ENCODE data around the gene TNFRSF25.
"Not testable (repeated sequence)": the region's sequence is repeated elsewhere in the genome, so short reads cannot be mapped to it uniquely, and the experiment has no call there.

TNFRSF25 gene

DNA sequence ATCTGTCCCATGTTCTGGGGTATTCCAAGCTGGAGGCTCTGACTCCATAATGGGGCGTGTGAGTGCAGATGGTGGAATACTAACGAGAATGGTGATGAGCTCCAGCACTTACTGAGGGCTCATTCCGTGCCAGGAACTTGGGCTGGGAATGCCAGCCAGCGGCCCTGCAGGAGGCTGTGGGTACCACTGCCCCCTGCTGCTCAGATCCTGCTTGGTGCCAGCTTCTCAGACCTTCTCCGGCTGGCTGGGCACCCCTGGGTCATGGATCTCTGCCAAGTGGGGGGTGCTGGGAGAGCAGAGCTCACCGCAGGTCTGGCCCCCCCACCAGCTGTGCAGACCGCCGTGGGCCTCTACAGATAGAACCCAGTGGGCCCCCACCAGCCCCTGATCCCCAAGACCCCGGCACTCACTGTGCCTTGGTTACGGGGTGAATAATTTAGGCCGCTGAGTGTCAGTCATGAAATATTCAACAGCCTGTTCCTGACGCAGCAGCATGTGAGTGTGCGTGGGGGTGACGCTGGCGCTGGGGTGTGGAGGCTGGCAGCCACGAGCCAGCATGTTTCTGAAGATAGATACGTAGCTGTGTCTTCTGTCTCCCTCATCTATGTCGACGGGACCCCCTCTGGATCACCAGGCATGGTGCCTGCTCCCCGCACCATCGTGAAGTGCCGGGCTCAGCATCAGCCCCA, 28.8 kb downstream of the TNFRSF25 start:
- in situ Hi-C loops (cut with HindIII; ENCODE audit: low sequenced_read_pairs): not testable (repeated sequence)

DNA sequence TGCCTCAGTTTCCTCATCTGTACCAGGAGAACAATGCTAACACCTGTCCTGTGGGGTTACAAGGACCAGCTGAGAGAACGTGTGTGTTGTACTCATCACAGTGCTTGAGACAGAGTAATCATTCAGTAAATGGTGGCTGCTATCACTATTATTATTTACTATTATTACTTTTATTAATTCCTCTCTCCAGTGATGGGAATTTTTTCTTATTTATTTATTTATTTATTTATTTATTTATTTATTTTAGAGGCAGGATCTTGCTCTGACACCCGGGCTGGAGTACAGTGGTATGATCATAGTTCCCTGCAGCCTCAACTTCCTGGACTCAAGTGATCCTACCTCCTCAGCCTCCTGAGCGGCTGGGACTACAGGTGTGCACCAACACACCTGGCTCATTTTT, 29.7 kb downstream of the TNFRSF25 start:
- in situ Hi-C loops (cut with HindIII; ENCODE audit: low sequenced_read_pairs): not testable (repeated sequence)

DNA sequence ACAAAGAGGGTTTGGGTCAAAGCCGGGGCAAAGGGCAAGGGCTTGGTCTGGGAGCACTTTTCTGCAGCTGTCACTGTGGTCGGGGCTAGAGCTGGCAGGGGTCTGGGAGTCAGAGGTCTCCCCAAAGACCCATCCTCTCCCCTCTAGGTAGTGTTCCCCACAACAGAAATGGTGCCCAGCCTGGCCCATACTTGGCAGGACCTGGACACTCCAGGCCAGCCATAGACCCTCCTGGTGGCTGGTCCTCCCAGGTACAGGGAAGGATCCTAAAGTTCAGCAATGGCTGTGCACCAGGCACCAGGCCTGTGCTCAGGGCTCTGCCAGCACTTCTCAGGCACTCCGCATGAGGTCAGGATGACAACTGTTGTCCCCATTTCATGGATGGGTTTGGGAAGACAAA, 30.4 kb downstream of the TNFRSF25 start:
- in situ Hi-C loops (cut with HindIII; ENCODE audit: low sequenced_read_pairs): no loop called here

DNA sequence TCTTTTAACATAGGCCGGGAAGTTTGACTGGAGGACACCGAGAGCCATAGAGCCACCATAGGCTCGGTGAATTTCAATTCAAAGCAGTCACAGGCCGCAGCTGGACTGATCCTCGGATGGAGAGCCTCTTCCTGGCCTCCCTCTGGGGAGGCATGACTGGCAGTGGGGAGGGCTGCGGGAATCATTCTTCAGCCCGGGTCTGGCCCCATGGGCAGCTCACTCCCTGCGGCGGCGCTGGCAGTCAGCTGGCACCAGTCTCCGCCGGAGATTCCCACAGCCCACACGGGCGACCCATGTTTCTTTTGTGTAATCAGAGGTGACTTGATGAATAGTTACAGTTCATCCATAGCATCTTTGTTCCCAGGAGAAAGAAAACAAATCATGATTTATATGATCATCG, 30.8 kb downstream of the TNFRSF25 start:
- in situ Hi-C loops (cut with HindIII; ENCODE audit: low sequenced_read_pairs): no loop called here

DNA sequence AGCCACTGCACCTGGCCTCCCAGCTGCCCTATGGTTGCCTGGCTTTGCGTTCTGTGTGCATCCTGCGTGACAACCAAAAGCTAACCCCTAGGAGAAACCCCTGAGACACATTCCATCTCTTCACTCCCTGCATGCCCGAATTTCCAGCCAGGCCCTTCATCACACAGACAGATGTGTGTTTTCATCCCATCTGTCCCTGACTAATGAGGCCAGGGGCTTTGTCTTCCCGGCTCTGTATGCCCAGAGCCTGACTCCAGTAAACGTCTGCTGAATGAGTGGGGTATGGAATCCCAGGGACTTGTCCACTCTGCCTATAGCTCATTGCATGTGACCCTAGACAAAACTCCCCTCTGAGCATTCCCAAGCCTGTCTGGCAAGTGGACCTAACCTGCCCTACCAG, 31.8 kb downstream of the TNFRSF25 start:
- in situ Hi-C loops (cut with HindIII; ENCODE audit: low sequenced_read_pairs): no loop called here

DNA sequence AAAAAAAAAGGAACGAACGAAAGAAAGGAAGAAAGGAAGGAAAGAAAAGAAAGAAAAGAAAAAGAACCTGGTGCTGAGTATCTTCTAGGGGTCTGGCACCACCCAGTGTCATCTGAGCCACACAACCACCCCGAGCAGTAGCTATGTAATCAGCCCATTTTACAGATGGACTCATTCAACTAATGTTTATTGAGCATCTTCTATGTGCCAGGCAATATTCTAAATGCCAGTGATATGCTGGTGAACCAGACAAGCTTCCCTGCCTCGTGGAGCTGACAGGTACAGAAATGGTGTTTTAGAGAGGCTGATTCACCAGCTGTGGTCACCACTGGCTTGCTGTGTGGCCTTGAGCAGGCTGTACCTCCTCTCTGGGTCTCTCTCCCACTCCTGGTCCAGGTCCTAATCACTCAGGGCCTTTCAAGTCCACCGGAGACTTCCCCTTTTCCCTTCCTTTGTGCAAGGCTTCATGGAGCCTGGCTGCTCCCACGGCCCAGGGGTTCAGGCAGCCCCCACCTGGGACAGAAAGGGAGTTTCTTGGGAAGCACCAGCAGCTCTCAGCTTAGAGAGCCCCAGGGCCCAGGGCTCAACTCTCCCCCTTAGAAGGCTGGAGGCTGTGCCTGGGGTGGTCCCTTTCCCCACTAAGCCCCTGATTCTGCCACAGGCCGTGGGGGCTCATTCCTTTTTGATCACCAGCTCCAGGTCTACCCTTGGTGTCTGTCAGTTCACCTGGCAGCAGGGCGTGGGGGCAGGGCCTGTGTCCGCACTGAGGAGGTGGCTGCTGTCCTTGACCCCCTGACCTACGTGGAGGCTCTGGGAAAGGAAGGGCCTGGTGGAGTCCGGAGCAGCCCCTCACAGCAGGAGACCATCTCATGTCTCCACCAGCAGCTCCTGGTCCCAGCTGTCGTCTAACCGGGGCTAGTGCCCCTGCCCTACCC, 34.1 kb downstream of the TNFRSF25 start:
- in situ Hi-C loops (cut with HindIII; ENCODE audit: low sequenced_read_pairs): not testable (repeated sequence)

DNA sequence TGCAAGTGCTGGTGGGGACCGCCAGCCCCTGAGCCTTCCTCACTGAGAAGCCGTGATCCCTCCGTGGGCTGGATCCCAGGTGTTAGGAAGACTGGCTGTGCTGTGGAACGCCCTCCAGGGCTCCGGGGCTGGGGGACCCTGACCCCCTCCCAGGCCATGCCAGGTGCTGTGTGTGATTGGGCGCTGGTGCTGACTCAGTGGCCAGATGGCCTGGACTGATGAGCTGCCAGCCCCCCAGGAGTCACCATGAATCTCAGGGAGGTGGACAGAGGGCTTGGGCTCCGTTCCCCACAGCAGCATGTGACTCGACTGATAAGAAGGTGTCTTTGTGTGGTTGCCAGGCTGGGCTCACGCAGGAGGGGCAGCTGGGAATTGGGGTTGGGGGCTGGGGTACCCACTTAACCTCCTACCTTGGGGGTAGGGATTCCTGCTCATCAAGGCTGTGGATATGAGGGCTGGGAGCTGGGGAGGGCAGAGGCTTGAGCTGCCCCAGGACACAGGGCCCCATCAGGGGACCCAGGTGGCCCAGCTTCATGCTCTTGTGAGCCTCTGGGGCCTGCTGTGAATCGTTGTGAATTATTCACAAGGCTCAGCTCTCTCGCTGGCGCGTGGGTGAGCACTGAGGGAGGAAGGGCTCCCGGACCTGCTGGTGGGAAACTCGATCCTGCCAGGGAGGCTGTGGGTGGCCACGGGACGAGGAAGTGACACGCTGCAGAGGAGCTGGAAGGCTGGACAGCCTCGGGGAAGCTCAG, 36.1 kb downstream of the TNFRSF25 start:
- in situ Hi-C loops (cut with HindIII; ENCODE audit: low sequenced_read_pairs): not testable (repeated sequence)

DNA sequence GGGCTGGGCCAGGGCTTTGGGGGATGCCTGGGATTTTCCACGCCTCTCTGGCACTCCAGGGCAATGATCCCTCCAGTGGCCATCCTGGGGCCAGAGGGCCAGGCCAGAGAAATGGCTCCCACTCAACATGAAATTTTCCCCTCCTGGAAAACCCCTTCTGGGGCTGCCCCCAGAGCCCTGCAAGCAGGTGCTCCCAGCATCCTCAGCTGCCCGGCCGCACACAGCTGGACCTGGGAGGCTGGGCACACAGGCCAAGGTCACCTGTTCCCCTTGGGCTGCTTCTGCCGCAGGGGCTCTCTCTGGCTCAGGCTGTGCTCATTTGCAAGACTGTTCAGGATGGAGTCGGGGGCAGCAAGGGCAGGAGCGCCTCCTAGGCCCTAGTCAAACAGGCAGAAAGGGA, 37.5 kb downstream of the TNFRSF25 start:
- in situ Hi-C loops (cut with HindIII; ENCODE audit: low sequenced_read_pairs): not testable (repeated sequence)

DNA sequence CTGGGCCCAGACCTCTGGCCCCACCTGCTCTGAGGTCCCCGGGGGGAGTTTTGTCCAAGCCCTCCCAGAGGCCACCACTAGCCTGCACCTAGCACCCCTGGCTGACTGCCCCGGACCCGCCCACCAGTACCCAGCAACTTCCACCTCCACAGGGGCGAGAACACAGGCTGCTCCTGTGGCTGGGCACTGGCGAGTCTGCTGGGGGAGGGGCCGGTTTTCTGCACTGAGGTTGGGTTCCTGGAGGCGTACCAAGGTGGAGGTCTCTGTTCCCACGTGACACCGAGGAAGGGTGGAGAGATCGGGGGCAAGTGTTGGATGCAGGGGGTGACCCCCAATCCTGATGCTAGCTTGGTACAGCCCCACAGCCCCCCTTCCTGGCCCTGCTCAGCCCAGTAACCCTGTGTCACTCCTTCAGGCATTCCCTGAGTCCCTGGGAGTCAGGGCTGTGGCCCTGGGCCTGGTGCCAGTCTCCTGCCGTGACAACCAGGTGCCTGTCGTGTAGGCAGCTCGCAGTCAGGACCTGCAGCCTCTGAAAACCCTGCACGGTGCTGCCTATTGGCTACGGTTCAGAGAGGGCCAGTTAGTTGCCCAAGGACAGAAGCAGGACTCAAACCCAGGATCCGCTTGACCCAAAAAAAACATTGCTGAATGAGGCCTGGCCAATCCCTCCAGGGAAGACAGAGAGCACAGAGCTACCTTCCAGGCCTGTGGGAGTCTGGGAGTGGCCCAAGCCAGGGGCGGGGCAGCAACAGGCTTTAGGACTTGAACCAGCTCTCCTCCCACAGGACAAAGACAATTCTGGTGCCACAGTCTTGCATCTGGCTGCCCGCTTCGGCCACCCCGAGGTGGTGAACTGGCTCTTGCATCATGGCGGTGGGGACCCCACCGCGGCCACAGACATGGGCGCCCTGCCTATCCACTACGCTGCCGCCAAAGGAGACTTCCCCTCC, 38.3 kb downstream of the TNFRSF25 start:
- in situ Hi-C loops (cut with HindIII; ENCODE audit: low sequenced_read_pairs): no loop called here

DNA sequence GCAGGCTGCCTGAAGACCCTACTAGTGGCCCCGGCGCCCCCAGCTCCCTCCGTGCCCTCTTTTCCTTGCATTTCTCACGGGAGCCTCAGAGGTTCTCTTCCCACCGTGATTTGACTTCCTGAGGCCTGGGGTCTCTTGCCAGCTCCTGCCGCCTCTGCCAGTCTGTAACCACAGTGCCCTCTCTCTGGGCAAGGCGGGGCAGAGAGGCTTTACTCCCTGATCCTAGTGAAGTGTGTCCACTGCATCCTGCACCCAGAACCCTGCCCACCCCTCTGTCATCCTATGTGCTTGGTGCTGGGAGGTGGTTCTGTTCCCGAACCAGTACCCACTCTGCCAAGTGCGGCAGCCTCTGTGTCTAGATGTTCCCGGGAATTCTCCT, 39.0 kb downstream of the TNFRSF25 start:
- in situ Hi-C loops (cut with HindIII; ENCODE audit: low sequenced_read_pairs): no loop called here

DNA sequence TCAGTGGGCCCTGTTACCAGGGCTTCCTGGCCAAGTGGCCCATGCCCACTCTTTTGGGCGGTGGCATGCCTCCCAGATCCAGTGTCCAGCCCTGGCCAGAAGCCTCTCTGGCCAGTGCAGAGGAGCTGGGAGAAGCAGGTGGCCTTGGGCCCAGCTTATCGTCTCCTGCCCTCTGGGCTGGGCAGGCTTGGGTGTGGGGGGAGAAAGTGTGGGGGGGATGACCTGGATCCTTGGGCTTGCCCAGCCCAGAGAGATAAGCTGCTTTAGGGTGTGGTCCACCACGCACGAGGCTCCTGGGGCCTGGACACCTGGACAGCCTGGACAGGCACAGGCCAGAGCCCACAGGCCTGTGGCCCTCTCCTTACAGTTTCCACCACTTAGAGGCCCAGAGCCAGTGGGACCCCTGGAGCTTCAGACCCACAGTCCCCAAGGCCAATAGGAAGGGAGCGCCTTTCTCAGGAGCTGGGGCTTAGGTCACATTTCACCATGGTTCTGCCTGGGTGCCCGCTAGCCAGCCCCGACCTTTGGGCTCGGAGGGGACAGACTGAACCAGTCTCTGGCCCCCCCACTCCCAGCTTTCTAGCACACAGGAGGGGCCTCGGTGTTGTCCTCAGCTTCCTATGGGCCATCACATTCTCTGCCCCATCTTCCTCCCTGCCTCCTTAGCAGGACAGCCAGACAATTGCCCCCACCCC, 39.5 kb downstream of the TNFRSF25 start:
- in situ Hi-C loops (cut with HindIII; ENCODE audit: low sequenced_read_pairs): no loop called here

DNA sequence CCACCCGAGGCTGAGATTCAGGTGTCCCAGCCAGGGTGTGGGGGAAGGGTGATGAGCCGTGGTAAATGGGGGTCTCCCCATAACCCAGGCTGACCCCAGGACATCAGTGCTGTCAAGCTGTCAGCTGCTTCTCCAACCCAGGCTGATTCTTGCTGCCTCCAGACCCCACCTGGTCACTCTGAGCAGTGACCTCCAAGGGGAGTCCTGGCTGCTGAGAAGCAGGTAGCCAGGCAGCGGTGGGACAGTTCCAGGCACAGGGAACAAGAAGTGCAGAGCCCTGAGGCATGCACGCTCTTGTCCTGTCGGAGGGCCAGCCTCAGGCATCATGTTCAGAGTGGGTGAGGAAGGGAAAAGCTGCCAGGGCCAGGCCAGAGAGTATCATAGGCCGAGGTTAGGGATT, 40.3 kb downstream of the TNFRSF25 start:
- in situ Hi-C loops (cut with HindIII; ENCODE audit: low sequenced_read_pairs): no loop called here

DNA sequence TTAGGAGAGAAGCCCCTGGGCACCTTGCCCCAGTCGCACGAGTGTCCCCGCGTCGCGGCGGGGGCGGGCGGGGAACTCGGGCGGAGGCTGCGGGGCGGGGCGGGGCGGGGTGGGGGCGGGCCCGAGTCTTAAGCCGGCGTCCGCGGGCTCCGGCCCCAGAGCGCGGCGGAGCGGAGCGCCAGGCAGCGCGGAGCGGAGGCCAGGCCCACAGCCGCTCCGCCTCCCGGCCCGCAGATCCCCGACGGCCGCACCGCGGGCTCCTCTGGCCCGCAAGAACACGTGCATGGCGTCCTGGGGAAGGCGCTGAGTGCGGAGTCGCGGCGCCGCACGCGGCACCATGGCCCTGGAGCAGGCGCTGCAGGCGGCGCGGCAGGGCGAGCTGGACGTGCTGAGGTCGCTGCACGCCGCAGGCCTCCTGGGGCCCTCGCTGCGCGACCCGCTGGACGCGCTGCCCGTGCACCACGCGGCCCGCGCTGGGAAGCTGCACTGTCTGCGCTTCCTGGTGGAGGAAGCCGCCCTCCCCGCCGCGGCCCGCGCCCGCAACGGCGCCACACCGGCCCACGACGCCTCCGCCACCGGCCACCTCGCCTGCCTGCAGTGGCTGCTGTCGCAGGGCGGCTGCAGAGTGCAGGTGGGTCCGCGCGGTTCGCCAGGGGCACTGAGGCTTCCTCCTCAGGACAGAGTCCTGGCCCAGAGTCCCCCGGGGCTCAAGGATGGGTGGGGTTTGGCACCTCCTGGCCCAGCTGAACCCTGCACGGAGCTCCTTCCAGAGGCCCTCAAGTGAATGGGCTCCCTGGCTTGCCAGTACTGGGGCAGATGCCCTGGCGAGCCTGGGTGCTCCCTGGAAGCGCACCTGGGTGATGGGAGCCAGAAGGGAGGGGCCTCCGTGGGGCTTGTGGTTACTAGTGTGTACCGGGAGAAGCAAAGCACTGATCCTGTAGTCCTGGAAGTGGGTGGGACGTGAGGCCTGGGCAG, 41.1 kb downstream of the TNFRSF25 start, which contains the start of gene ESPN:
Gene ESPN (plus strand): TSS at position 158 of the 975 bp plus-strand sequence. CDS start 180 bp downstream, at position 338.
- in situ Hi-C loops (cut with HindIII; ENCODE audit: low sequenced_read_pairs): no loop called here

DNA sequence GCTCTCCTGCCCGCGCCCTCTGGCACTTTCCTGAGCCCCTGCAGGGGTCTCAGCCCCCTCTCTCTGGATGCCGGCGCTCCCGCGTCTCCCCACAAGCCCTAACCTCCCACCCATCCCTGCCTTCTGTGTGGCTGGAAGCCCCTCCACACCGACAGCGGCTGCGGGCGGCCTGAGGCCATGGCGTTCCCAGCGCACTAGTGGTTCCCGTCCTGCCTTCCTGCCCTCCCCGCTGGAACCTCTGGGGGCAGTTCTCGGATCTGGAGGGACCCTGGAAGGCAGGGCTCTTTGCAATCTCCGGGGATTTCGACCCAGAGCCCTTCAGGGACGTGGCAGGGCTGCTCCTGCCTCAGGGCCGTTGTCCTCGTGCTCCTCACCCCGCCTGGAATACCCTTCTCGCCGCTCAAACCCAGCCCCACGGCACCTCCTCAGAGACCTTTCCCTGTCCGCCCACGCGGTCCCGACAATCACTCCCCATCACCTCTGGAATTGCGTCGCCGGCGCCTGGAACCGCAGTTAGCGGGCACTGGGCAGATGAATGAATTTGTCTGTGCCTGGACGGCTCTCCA, 41.9 kb downstream of the TNFRSF25 start:
- in situ Hi-C loops (cut with HindIII; ENCODE audit: low sequenced_read_pairs): no loop called here

DNA sequence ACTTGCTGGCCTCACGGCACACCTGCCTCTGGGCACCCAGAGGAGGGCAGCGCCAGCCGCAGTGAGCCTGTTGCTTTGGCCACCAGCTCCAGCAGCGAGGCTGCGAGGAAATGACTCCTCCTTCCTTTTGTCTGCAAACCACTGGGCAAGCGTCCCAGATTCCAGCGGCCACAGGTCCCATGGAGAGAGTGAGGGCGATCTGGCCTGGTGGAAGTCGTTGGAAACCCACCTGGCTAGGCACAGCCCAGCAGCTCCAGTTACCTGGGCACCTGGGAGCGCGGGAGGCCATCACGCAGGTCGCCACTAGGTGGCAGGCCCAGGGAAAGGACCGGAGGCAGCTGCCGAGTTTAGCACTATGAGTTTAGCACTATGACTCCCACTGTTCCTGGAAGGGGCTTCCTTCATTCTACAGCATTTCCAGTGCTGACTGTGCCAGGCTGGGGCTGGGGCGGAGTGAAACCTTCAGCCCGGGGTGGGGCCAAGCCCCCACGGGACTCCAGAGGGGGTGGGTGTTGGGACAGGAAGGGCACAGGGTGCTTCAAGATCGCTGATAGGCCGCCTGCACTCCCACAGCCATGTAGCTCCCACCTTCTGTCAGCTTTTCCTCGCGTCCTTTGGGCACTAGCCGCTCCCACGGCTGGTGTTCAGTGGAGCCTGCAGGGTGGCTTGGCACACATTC, 42.5 kb downstream of the TNFRSF25 start:
- in situ Hi-C loops (cut with HindIII; ENCODE audit: low sequenced_read_pairs): no loop called here

DNA sequence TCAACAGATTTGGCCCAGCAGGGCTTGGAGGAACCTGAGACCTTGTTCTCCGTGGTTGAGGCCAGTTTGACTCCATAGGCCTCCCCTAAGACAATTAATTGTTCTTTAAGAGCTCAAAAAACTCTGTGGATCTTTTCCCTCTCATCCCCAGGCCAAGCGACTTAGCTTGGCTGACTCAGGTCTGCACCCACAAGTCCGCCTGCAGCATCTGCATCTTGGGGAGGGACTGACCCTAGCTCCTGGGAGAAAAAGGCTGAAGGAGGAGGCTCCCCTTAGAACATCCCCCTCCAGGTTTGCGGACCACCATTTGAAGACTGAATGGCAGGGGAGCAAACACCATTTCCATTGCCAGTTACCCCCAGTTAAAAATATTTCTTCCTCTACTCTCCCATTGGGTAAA, 44.7 kb downstream of the TNFRSF25 start:
- in situ Hi-C loops (cut with HindIII; ENCODE audit: low sequenced_read_pairs): no loop called here

DNA sequence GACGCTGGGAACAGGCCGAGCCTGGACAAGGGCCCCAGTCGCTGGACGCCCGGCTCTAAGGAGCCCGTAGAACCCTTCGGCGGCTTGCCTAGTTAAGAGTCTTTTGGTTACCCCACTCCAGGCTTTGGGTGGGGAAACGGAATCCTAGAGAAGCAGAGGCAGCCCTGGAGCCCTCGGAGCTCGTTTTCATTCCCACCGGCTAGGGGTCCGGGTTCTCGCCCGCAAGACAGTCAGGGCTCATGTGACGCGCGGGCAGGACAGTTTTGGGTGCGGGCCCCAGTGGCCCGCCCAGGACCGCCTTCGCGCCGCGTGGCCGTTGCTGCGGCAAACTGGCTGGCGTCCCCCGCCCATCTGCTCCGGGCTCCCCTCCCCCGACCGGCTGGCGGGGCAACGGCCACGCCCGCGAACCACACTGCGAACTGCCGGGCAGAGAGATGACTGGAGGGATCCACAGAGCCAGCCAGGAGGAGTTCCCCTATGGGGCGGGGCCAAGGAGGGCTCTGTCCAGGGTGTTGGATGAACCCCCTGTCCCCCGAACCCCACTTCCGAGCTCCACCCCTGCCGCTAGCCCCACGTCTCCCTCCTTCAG, 45.4 kb downstream of the TNFRSF25 start:
- in situ Hi-C loops (cut with HindIII; ENCODE audit: low sequenced_read_pairs): no loop called here
